Midbrain (tissue), 1 donor: Measurements from ENCODE around the gene CLK2.
"Not testable (repeated sequence)": the region's sequence is repeated elsewhere in the genome, so short reads cannot be mapped to it uniquely, and the experiment has no call there.

Experiments
- DNase-seq: peaks from one replicate; lab custom pipeline; 2025; lab: John Stamatoyannopoulos, UW

The CLK2 gene

DNA sequence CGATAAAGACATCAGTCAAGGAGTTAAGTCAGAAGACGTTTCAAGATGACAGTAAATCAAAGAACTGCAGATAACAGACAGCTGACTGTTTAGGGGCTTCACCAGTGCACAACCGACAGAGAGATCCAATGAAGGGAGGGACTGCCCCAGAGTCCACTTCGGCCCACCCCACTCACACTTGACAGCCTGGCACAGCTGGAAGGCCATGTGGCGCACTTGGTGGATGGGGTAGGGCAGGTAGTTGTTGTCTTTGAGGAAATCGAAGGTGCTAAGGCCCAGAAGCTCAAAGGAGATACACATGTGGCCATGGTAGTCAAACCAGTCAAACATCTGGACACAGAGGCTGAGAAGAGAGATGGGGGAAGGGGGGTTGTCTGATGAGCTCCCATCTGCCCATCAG, 6.8 kb downstream of the CLK2 start:
- no peak for DNase-seq

DNA sequence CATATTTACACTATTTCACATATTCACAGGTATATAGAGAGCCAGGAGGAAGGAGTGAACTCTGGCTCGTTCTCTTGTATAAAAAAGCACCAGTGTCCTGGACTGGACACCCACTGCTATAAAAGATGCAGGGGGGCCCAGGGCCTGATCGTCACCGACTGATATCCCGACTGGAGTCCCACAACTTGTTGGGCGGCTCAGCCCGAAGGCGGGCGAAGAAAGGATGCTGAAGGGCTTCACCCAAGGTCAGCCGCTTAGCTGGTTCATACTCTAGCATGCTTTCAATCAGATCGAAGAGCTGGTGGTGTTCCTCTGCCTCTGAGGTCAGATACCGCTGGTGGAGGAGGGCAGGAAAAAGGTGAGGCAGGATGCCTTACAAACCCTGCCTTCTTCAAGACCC, 10.2 kb downstream of the CLK2 start:
- DNase-seq, result no peak

DNA sequence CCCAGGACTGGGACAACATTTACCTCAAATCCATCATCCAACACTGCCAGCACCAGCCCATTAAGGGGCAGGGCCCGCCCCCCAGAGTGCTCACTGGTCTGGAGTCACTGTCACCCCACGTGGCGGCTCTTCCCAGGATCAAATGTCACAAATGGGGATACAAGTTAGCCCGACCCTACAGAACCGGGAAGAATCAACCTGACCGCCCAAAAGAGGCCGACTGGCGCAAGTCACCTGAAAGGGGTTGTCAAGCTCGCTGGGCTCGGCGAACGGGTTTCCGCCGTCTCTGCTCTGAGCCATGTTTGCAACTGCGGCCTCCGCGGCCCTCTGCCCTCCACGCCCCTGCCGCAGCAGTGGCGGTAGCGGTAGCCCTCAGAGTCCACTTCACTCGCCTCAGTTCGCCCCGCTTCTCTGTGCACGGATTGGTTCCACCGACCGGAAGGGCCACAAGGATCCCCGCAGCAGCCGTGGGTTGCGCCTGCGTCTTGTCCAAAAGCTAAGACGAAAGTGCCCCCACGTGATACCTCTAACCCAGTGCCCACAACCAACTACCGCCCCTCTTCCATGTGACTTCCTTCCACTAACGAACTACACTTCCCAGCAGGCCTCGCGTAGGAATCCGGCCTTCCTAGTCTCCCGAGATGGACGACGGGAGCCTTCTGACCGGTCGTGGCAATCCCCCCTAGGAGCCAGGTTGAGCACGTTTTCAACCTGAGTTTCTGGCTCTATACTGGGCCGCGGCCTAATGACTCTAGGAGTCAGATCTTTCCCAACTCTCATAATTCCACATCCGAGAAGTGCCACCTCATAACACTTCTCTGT, 11.2 kb downstream of the CLK2 start, which contains the start of gene SCAMP3:
Gene SCAMP3, minus strand, starts transcription at position 509 of the 822 bp plus-strand sequence. Its CDS starts 209 bp downstream, at position 300.
- DNase-seq, result peak; percentile 98

GRCh38 chr1:155261493-155261851, 11.8 kb downstream of the CLK2 start:
- no peak for DNase-seq

DNA sequence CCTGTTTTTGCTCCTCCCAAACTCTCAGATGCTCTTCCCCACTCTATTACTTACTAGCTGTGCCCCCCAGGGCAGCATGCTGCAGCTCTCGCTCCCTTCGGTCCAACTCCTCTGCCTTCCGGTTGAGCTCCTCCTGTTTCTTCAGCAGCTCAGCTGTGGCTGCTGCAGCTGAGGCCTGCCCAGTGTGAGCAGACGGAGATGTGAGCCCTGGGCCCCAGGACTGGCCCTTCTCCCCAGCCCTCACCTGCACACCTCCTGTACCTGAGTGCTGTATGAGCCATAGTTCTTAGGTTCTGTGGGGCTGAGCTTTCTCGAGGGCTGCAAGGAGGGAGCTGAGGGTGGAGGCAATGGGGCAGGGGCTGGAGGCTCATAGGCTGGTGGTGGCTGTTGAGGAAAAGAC, 13.0 kb downstream of the CLK2 start:
- no peak for DNase-seq

DNA sequence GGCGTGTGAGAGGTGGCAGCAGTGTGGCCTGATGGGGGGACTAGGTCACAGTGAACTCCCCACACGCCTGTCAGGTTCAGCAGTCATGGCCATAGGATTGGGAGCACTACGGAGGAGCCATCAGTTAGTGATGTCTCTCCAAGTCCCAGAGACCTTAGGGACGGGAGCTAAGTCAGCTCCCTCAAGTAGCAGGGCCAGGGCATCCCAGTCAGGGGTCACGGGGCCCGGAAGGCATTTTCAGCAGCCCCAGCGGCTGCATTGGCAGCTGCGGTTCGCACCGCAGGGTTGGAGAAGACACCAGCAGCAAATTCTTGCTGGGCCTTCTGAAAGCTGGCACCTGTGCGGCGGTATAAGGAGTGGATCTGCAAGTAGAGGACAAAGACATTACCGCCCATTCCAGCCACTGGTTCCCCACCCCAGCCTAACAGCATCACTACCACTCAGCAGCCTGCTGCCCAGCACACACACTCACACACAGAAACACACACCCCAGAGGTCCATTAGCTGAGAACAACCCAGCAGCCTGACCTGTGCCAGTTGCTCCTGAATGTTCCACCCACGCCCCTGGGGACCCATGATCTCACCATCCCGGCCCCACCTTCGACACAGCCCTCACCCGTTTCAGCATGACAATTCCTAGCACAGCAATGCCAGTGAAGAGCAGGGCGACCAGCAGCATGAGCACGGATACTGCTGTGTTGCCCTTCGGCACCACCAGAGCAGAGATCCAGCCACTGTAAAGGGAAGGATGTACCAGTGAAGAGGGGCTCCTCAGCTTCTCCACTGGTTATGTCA, 17.0 kb downstream of the CLK2 start:
- no peak for DNase-seq

- peak; percentile 90 for DNase-seq
Observed at GRCh38 chr1:155255243-155256007, 17.9 kb downstream of the CLK2 start, which contains the start of gene ENTREP3. TSS of gene ENTREP3 (minus strand) at chr1:155255483. CDS start at chr1:155254877, 606 bp downstream.

DNA sequence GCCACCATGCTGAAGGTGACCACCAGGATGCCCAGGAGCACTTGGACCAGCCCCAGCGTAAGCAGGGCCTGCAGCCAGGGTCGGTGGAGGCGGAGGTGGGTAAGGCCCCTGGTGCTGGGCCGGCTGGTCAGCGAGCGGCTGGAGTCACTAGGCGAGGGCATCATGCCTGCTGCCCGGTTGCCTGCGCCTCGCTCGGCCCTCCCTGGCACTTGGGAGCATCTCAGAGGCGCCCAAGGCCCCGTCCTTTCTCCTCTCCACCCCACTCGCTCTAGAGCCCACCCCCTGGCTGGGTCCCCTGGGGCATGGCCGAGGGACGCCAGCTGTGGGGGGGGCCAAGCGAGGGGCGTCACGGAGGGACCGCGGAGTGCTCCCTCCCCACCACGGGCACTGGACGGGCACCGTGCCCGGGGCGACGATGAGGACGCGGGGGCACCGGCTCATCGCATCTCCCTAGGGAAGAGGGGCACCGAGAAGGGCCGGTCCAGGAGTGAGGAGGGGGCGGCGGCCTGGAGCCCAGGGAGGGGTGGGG, 18.5 kb downstream of the CLK2 start:
- no peak for DNase-seq

GRCh38 chr1:155254228-155254713, 19.0 kb downstream of the CLK2 start:
- DNase-seq, result no peak

DNA sequence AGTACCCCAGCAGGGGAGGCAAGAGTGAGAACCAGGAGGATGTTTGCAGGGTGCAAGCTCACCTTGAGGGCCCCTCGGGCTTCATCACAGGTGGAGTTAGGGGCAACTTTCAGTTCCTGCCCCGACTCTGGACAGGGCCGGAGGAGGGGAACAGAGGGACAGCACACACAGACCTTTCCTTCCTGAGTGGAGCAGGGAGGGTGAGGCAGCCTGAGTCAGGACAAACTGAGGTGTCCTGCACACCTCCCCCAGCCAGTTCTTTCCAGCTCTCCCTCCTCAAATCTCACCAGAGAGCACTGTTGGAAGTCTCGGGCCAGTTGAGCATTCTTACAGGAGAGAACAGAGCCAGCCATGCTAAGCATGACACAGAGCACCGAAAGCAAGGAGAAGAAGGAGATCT, 19.5 kb downstream of the CLK2 start:
- no peak for DNase-seq

DNA sequence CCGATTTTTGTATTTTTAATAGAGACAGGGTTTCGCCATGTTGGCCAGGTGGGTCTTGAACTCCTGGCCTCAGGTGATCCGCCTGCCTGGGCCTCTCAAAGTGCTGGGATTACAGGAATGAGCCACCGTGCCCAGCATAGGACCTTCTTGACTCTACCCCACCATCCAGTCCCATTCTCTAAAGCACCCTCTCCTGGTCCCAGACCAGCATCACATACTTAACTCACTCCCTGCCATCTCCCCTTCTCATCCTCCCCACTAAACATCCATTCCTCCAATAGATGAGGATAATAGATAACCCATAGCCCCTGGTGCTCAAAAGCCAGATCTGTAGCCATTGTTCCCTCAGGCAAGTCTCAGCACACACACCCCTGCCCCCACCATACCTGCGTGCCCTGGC, 20.1 kb downstream of the CLK2 start:
- no peak for DNase-seq

- DNase-seq, result no peak
Observed at GRCh38 chr1:155251566-155251965, 21.7 kb downstream of the CLK2 start.

GRCh38 chr1:155250633-155251449, 22.5 kb downstream of the CLK2 start:
- peak; percentile 92 for DNase-seq

- no peak for DNase-seq
Observed at GRCh38 chr1:155250246-155250632, 23.1 kb downstream of the CLK2 start.

- DNase-seq, result no peak
Observed at GRCh38 chr1:155247667-155248553, 25.4 kb downstream of the CLK2 start.

DNA sequence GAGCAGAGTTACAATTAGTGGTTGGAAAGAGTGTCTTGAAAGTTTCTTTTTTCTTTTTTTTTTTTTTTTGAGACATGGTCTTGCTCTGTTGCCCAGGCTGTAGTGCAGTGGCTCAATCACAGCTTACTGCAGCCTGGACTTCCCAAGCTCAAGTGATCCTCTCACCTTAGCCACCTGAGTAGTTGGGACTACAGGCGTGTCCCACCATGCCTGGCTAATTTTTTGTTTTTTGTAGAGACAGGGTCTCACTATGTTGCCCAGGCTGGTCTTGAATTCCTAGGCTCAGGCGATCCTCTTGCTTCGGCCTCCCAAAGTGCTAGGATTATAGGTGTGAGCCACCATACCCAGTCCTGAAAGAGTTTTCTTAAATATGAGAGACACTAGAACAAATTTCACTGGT, 26.5 kb downstream of the CLK2 start:
- DNase-seq, result not testable (repeated sequence)

- no peak for DNase-seq
Observed at GRCh38 chr1:155245163-155245524, 28.2 kb downstream of the CLK2 start.

GRCh38 chr1:155244368-155245162, 28.7 kb downstream of the CLK2 start:
- peak; percentile 99 for DNase-seq

GRCh38 chr1:155242805-155243358, 30.4 kb downstream of the CLK2 start:
- peak; percentile 7 for DNase-seq
